PFSK-1 (cell line): ENCODE data around the gene RICTOR.

ENCODE experiments used
- FOXP2 ChIP-seq: optimal IDR thresholded peaks from 2 replicates; pipeline ENCODE3; 2011; ENCODE audit warnings: borderline replicate concordance, control low read depth, inconsistent platforms; ENCODE audit not compliant: insufficient read depth; ENCODE audit errors: extremely low read length, extremely low read depth
- POLR2AphosphoS5 ChIP-seq: IDR thresholded peaks from 2 replicates; pipeline ENCODE4 v1.6.1; 2012; ENCODE audit warnings: low read depth, mild to moderate bottlenecking, control low read depth, low read length, moderate library complexity
- REST ChIP-seq, 2 experiments: IDR thresholded peaks; 2 replicates each; pipeline versions ENCODE4 v1.6.1 to v1.8.0; 2011 to 2012; ENCODE audit warnings: low read depth in 2 of 2, low read length in 2 of 2, control low read depth in 1 of 2, inconsistent platforms in 1 of 2, mild to moderate bottlenecking in 1 of 2, moderate library complexity in 1 of 2; ENCODE audit not compliant: insufficient read depth in 1 of 2
- SIN3A ChIP-seq: IDR thresholded peaks from 2 replicates; pipeline ENCODE4 v1.6.1; 2012; ENCODE audit warnings: mild to moderate bottlenecking, low read length, moderate library complexity, borderline replicate concordance; ENCODE audit not compliant: insufficient read depth
- TAF1 ChIP-seq: IDR thresholded peaks from 2 replicates; pipeline ENCODE4 v1.6.1; 2012; ENCODE audit warnings: low read length, control low read depth, borderline replicate concordance; ENCODE audit not compliant: insufficient read depth

RICTOR gene

DNA sequence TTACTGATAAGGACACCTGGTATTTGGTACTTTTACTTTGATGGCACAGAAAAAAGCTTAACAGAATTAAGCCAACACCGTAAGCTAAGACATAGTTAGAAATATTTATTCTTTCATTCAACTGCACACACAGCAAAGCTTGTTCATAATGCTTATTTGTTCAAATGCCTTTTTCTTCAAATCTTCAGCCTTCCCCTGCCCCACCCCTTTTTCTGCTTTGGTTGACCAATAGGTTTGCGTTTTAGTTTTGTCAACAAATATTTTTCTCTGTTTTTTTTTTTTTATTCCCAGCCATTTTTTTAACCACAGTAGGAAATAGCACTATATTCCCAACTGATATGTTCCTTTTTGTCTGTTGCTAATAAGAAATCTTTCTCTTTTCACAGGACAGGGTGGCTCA lies 4.9 kb upstream of the RICTOR start:
- TF ChIP-seq TAF1 (no peak), POLR2AphosphoS5 (no peak), SIN3A (no peak), FOXP2 (no peak), REST (IDR thresholded peaks at IDR 0.05; ENCODE audit: insufficient read depth in 1 of 2, low read depth in 2 of 2, low read length in 2 of 2) (no peak)

DNA sequence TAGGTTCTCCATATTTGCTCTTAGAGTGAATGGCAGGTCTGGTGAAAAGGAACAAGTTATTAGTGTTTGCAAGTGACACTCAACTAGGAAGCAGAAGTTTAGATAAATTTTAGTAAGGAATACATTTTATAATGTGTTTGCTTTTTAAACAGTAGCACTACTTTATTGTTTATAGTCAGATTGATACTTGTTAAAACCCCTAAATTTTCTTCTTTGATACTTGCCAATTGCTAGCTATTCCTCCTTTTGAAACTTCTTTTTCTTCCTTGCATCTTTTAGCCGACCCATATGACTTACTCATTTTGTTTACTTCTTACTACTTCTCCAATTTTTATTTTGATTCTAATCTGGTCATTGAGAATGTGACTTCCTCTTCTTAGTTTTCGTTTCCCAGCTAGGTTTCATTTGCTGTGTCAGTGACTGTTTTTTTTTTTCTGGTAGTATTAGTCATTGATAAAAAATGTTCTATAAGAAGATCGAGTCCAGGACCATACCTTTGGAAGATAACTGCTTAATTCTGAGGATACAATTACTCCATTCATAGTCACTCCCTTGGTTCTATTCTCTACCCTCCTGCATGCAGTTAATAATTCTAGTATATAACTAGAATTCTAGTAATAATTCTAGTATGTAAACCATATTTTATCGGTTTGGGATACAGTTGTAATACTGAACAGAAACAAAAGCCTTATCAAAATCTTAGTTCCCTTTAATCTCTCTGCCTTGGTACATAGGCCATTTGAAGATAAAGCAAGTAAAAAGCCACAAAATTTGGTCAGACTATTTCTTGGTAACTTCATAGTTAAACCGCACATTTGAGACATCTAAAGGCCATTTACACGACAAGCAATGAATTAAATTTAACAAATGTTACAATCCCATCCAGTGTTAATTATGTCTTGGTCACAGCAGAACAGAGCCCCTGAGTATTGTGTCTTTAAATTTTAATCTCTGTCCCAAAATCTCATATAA lies 2.8 kb upstream of the RICTOR start:
- TF ChIP-seq POLR2AphosphoS5 (0 out of 2 replicates have a peak, but pooled peaks have one; percentile 21), SIN3A (no peak), FOXP2 (no peak)

GRCh38 chr5:39076101-39076756 lies 2.0 kb upstream of the RICTOR start:
- no peak for TF ChIP-seq FOXP2
- no peak for TF ChIP-seq SIN3A

GRCh38 chr5:39073767-39074016 lies 507 bp downstream of the RICTOR start:
- TF ChIP-seq FOXP2, result no peak
- 0 out of 4 replicates have a peak, but pooled peaks of 1 of the 2 experiments have one; percentile 2 for TF ChIP-seq REST (IDR thresholded peaks at IDR 0.05; ENCODE audit: insufficient read depth in 1 of 2, low read depth in 2 of 2, low read length in 2 of 2)

GRCh38 chr5:39072925-39073766 lies 1.1 kb downstream of the RICTOR start:
- TF ChIP-seq TAF1 (no peak; the same call in 1 of the 2 replicates), SIN3A (peak; percentile 88; the same call in 1 of the 2 replicates), FOXP2 (no peak), POLR2AphosphoS5 (no peak), REST (IDR thresholded peaks at IDR 0.05; ENCODE audit: insufficient read depth in 1 of 2, low read depth in 2 of 2, low read length in 2 of 2) (0 out of 4 replicates have a peak, but pooled peaks of 1 of the 2 experiments have one; percentile 28)
